MM.1S (cell line): Measurements from ENCODE around the gene PSORS1C2.

Experiments used
- CTCF ChIP-seq: fragments of 300-600 bp; sonication (generic); IDR thresholded peaks from 2 replicates; pipeline ENCODE4 v1.5.1; 2016; ENCODE audit warnings: antibody characterized with exemption, low read length, mixed read lengths
- EZH2 ChIP-seq: fragments of 300-600 bp; sonication (generic); optimal IDR thresholded peaks from 2 replicates; pipeline ENCODE3; 2017; ENCODE audit warnings: low read depth, mild to moderate bottlenecking, antibody characterized with exemption, low read length, mixed read lengths

- TF ChIP-seq CTCF = no peak
- no peak for TF ChIP-seq EZH2
Measured at GRCh38 chr6:31118178-31118577, 20.7 kb downstream of the PSORS1C2 start.
